Iris pigment epithelial cell (primary cell): ENCODE measurements around the gene CFAP45.
A peak's percentile ranks its signal among the peaks of the same experiment; 100 is the strongest.
"Not testable (repeated sequence)": the region's sequence is repeated elsewhere in the genome, so short reads cannot be mapped to it uniquely, and the experiment has no call there.

ENCODE experiments used
- DNase-seq: peaks from one replicate; pipeline ENCODE4 v3.0.0-alpha.2; 2011; ENCODE audit warnings: low read depth

The CFAP45 gene

GRCh38 chr1:159904036-159904435 is 4.1 kb upstream of the CFAP45 start:
- not testable (repeated sequence) for DNase-seq

- no peak for DNase-seq
Observed at GRCh38 chr1:159902541-159902940, 2.6 kb upstream of the CFAP45 start.

GRCh38 chr1:159900755-159901360 is 893 bp upstream of the CFAP45 start:
- no peak for DNase-seq

GRCh38 chr1:159899634-159900033 is 331 bp downstream of the CFAP45 start:
- not testable (repeated sequence) for DNase-seq

- no peak for DNase-seq
Observed at GRCh38 chr1:159898527-159898926, 1.4 kb downstream of the CFAP45 start.

- DNase-seq: no peak
Observed at GRCh38 chr1:159897962-159898361, 2.0 kb downstream of the CFAP45 start.

- DNase-seq: no peak
Observed at GRCh38 chr1:159896546-159896930, 3.4 kb downstream of the CFAP45 start.

GRCh38 chr1:159895836-159896545 is 4.0 kb downstream of the CFAP45 start:
- DNase-seq: no peak

- no peak for DNase-seq
Observed at GRCh38 chr1:159895286-159895685, 4.7 kb downstream of the CFAP45 start.

- no peak for DNase-seq
Observed at GRCh38 chr1:159892944-159893343, 7.0 kb downstream of the CFAP45 start.

- DNase-seq: peak; percentile 92
Observed at GRCh38 chr1:159891275-159892157, 8.4 kb downstream of the CFAP45 start.

GRCh38 chr1:159890390-159890789 is 9.6 kb downstream of the CFAP45 start:
- no peak for DNase-seq

GRCh38 chr1:159889821-159890252 is 10.1 kb downstream of the CFAP45 start:
- peak; percentile 88 for DNase-seq

- no peak for DNase-seq
Observed at GRCh38 chr1:159889202-159889601, 10.8 kb downstream of the CFAP45 start.

GRCh38 chr1:159884296-159884695 is 15.7 kb downstream of the CFAP45 start:
- DNase-seq: no peak

GRCh38 chr1:159883134-159883533 is 16.8 kb downstream of the CFAP45 start:
- no peak for DNase-seq

- DNase-seq: peak; percentile 43
Observed at GRCh38 chr1:159882527-159882862, 17.5 kb downstream of the CFAP45 start.

- peak; percentile 98 for DNase-seq
Observed at GRCh38 chr1:159881622-159882526, 18.1 kb downstream of the CFAP45 start.

GRCh38 chr1:159880430-159880829 is 19.5 kb downstream of the CFAP45 start:
- DNase-seq: no peak

- DNase-seq: peak; percentile 88
Observed at GRCh38 chr1:159879977-159880376, 20.0 kb downstream of the CFAP45 start.

- DNase-seq: no peak
Observed at GRCh38 chr1:159879136-159879535, 20.8 kb downstream of the CFAP45 start.
